ENCODE data around the gene CBX4.

Gene CBX4

DNA sequence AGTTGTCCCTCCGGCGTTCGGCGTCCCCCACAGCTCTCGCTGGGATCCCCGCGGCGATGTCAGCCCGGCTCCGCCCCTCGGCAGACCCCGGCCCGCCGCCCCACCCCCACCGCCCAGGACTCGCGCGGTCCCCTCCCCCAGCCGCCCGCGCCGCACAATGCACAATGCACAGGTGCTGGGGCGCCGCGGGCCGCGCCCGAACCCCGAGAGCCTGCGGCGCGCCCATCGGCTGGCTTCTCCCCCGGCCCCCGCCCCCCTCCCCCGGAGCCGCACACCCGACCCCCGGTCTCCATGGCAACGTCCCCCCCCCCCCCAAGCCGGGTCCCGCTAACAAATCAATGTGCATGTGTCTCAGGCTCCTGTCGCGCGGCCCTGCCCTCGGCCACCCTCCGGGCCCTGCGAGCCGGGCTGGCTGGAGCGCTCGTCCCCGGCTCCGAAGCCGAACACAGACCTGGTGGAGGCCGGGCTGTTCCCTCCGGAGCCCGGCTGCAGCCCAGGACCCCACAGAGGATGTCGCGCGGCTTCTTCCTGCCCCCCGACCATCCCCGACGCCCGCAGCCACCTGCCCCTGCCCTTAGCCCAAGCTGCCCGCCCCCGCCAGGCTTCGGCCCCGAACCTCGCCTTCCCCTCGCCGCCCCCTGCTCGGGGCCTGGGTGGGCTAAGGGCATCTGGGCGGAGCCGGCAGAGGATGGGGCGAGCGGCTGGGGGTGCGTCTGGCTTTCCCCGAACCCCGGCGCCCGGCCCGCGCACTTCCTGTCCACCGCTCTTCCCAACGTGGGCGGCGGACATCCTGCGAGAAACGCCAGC is 41.5 kb downstream of the CBX4 start:
- DNase-seq: no peak

DNA sequence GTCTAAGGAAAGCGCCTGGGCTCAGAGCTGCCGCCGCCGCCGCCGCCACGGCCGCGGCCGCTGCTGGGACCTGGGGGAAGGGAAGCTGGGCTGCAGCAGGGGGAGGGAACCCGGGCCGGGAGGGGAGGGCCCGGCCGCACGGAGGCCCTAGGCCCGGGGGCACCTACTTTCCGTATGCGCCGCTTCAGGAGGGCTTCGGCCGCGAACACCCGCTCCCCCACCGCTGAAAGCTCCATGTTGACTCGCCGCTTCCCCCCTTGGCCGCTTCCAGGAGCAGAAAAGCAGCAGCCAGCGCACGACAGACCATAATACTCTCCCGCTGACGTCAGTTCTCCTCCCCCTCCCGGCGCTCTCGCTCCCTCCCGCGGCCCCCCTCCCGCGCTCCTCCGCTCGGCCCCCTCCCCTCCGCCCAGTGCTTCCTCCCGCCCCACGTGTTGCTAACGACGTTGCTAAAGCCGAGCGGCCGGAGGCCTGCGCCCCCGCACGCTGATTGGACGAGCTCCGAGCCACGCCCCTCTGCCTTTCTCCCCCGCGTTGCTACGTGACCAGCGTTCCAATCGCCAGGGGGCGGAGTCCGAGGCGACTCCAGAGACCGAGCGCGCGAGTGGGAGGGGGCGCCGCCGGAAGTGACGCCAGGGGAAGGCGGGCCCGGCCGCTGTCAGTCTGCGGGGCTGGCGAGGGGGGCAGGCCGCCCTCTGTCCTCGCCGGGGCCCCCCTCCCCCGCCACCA is 42.3 kb downstream of the CBX4 start, which contains the start of gene CBX8:
Gene CBX8 (minus strand): TSS at position 315 of the 729 bp plus-strand sequence. CDS start 79 bp downstream, at position 236.
- DNase-seq: peak; percentile 99

DNA sequence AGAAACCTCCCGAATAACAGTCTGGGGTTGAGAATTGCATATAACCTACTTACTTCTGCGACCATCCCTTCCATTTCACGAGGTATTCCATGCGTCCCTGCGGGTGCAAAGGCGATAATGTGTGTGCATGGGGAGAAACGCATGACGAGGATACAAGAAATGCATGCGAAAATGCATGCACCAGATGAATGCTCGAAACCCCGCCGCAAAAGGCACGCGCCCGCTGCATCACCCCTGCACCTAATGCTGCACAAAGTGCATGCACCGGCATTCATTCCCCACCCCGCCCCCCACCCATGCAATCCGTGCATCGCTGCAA is 42.8 kb downstream of the CBX4 start:
- DNase-seq: no peak

DNA sequence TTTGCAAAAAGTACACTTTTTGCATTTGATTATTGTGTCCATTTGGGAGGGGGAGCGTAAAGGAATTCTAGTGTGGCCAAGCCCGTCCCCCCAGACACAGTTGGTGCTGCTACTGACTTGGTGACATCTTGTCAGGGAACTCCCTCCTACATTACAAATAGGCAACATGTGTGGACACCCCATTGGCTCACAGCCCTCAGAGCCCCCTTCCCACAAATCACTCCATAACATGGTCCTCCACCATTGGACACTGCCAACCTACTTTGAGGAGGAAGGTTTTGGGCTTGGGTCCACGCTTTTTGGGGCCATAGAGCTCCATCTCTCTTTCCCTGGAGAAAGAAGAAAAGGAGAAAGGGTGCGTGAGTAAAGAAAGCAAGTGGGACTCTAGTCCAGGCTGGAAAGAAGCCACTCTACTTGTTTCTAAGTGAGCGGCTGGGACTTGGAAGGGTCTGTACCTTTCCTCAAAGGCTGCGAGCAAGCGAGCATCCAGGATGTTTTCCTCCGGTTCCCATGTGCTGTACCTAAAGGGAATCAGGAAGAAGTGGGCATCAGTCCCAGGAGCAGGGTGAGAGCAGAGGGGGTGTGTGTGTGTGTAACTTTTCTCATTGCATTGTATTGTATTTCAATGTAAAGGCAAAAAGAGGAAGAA is 43.3 kb downstream of the CBX4 start:
- DNase-seq: no peak

DNA sequence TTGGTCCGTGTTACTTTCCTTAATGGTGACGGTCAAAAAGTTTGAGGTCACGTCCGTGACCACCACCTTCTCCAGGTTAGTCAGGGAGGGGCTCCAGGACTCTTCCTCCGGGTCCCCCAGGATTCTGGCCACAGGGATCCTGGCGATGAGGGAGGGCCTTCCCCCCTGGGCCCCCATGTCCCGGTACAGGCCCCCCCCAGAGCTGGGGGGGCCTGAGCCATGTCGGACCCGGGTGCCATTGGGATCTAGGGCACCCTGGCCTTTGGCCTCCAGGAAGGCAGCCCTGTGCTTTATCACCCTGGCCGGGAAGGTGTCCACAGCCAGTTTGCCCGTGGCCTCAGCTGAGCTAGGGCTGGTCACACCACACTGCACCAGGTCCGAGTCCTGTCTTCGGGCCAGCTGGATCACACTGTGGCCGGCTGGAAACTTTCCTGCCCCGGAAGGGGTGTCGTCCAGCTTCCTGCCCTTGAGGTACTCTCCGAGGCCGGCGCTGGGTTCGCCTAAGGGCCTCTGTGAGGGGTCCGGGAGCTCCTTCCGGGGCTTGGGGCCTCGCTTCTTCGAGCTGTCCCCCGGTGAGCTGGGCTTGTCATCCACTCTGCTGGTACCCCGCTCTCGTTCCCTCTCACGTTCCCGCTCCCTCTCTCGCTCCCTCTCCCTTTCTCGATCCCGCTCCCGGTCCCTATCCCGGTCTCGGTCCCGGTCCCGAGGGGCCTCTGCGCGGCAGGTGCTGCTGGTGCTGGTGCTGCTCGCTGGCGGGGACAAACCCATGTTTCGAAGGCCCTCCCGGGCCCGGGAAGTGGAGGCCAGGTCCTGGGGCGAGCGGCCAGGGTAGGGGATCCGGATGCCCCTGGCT is 44.4 kb downstream of the CBX4 start:
- DNase-seq: no peak

DNA sequence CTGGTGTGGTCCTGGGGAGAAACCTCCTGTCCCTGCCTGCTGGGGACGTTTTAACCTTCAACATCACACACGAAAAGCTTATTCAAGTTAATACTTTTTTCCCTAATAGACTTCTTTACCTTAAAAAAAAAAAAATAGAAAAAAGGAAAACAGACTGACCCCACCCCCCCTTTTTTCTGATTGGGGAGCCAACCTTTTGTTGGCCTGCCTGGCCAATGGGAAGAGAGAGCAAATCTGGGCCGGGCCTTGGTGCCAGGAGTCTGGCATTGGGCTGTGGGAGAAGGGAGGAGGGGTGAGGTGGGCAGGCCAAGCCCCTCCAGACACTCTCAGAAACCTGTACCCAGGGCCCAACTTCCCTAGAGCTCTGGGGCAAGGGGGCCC is 45.3 kb downstream of the CBX4 start:
- DNase-seq: peak; percentile 28

DNA sequence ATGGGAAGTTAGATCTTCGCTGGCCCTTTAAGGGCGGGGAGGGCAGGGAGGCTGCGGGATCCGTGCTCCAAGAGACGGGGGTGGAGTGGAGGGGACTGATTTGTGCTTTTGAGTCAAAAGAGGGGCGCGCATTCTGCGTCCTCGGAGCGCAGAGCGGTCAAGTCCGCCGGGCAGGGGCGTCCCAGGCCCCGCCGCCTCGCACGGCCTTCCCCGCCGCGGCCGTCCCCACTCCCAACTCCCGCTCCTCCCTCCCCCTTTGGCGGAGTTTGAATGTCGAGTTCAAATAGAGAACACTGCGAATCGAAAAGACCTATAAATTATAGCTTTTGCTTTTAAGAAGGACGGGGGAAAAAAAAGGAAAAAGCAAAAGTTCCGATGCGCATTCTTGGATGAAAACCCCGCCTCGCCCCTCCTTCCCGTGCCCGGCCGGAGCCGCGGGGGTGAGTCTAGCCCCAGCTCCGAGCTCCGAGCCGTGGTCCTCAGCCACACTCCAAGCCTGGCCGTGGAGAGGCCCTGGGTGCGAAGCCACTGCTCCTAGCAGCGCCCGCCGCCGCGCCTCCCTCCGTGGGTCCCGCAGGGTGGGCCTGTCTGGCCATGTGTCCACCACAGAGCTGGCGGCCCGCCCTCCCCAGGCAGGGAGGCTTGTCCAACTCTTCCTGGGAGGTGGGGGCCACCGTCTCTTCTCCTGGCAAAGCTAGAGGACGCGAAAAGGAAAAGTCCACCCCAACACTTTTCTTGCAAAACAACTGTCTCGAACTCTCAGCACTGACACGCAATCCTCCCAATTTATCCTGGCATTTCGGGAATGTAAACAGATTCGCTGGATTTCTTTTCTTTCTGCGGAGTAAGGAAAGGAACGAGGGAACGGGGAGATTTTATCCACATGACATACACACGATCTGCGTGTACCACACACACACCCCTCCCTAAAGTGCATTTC is 46.0 kb downstream of the CBX4 start:
- DNase-seq: peak; percentile 68

DNA sequence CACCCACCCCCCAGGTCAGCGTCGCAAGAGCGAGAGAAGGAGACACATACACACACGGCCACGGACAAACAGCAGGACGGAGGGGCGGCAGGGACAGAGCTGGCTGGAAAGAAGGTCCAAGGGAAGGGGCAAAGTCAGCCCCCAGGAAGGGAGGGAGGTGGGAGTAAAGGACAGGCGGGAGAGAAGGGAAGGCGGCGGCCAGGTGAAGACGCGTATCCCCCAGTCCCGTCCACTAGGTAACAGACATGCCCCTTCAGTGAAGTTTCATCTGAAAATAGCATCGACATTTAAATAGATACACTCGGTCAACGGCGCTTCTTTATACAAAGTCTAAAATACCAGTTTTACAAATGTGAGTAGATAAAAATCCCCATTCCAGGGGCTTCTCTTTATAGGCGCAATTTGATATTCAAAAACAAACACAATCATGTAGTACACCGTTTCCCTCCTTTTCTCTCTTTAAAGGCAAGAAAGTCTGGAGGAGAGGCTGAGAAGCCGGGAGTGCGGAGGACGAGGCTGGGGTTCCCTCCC is 46.8 kb downstream of the CBX4 start:
- DNase-seq: no peak

DNA sequence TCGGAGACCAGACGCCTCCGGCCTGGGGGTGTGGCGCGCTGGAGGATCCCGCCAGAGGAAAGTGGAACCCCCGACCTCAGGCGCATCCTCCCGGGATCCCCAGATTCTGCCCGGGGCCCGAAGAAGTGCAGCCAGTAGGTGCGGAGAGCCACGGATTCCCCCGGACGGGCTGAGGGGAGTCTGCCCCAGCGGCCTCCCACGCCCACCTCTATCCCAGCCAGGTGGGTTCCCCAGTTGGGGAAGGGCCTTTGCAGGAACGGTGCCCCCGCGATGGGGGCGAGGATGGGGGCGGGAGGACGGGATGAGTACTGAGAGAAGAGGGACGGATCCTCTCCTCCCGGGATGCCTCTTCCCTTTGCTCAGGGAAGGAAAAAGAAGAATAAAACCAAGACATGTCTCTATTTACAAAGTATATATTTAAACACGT is 47.5 kb downstream of the CBX4 start:
- no peak for DNase-seq

DNA sequence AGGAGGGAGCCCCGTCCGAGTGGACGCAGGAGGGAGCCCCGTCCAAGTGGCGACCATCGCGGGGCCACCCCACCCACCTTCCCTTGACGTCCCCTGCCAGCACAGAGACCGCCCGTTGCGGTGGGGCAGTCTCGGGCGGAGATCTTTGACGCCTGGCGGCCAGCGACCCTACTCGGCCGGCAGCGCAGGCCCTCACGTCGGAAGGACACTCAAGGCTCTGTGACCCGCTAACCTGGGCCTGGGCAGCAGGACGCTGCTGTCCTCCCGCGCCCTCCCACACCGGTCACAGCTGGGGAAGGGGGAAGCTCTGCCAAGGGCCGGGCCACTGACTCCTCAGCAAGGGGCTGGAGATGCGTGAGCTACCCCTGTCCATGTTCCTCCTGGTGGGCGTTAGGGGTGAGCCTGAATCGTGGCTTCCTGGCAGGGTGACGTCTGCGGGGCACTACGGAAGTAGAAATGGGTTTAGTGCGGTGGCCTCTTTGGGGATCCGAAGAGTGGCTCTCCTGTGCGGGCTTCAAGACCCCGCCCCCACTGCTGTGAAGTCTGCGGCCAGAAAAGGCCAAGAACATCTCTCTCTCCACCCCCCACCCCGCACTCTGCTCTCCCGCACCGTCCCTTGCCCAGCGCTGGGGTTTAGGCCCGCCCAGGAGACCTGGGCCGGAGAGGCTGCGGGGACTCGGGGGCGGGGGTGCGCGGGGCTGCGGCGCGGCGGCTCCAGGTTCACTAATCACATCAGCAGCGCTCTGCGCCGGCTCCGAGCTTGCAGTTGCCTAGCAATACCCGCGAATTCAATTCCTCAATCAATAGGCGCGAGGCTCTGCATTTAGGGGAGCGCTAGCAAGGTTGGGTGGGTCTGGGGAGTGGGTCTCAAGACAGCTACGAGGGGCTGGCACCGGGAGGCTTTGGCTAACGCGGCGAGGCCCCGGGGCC is 48.2 kb downstream of the CBX4 start:
- no peak for DNase-seq

DNA sequence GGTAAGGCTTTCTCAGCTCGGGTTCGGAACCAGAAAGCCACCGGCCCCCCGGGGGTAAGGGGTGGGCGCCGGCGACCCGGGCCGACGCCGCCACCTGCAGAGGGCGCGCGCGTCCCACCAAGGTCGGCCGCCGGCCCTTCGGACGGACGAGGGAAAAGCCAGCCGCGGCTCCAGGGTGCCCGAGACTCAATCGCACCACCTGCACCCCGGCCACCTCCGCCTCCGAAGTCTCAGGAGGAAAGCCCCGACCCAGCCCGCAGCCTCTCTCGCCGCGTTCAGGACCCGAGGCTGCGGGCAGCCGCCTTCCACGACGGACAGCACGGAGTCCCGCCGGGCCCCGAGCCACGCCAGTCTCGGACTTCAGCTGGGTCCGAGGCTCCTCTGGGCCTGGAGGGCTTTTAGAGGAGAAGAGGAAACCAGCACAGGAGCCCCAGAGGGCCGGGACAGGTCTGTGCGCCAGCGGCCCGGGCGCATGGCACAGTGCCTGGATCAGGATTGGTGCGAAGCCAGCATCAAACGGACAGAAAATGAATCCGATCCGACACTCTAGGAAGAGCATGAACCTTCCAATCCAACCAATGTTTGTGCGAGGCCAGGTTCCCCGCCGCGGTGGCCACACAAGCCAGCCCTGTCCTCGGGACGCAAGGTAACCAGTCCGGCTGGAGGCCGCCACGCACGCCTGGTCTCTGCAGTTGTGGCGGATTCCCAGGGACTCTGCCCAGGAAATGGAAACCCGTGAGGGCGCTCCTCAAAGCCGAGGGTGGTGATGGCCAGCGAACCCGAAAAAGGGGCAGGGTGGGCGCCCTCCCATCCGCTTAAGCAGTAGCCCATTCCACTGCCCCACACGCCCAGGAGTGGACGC is 49.1 kb downstream of the CBX4 start:
- DNase-seq: no peak

DNA sequence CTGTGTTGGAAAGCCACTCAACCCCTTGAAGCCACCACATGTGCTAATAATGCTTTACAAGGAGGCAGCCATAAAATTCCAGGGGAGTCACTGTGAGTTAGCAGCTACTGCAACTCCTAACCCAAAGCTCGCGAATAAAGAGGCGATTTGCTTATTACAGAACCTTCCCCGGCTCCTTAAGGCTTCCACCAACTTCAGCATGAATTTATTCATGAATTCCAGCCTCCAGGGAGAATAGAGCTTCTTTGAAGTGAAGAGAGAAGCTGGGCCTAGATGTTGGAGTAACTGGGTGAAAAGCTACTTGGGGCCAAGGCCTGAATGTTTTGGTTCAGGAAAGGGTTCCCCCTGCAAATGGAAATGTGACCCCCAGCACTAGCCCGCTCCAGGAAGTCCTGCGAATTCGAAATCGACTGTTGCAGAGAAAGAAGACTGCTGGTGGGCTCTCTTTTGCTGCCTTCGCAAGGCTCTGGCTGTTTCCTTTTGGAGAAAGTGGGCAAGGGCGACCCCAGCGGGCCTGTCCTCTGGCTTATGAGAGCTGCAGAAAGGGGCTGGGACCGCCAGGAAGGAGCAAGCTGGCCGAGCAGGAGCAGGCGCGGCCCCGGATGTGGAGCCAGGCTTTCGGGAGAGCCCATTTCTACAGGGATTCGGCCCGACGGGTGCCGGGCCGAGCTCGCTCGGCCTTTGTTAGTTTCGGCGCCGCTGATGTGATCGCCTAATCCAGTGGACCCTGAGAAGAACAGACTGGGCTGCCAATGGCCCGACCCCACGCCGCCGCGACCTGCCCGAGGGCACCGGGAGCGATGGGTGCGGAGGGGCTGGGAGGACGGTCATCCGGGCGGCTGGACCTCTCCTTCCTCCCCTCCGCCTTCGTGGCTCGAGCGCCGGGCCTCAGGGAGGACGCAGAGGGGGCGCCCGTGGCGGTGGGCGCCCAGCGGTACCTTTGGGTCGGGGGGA is 50.0 kb downstream of the CBX4 start:
- DNase-seq: no peak

DNA sequence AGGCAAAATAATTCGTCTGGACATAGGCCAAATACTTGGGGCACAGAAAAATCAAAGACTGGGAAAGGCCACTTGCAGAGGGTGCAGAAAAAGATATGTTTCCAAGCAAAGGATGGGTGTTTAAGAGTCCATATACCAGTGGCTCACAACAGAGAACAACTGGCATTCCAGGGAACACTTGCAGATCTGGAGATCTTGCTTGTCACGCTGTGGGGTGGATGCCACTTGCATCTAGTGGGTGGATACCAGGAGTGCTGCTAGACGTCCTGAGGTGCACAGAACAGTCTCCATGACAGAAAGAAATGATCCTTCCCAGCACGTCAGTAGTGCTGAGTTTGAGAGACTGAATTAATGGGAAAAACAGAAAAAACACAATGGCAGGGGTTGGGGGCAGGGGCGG is 50.8 kb downstream of the CBX4 start:
- DNase-seq: no peak

DNA sequence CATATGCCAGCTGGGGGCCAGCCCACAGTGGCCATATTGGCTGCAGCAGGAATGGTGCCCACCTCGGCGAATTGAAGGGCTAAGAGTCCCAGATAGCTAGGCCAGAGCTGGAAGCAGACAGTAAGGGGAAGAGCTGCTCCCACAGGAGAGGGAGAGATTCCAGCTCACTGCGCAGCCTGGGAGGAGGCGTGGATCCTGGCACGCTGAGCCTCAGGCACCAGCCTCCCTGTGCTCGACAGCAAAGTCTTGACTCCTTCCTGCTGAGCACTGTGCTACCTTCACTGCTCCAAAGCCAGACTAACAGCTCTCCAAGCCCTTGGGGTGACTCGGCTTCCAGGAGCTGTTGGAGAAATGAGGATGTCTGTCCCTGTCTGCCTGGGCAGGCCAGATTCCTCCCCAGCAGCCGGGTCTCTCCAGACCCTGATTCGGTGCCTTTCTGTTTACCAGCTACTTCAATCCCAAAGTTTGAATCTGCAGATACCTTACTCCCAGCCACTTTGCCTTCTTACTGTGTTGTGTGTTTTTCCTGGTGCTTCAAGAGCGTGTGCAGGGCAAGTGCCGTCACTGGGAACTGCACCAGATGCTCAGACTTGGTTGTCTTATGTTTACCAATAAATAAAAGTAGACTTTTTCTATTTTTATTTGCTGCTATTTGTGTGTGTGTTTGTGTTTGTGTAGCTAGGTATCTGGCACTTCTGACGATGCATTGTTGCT is 52.2 kb downstream of the CBX4 start:
- no peak for DNase-seq

DNA sequence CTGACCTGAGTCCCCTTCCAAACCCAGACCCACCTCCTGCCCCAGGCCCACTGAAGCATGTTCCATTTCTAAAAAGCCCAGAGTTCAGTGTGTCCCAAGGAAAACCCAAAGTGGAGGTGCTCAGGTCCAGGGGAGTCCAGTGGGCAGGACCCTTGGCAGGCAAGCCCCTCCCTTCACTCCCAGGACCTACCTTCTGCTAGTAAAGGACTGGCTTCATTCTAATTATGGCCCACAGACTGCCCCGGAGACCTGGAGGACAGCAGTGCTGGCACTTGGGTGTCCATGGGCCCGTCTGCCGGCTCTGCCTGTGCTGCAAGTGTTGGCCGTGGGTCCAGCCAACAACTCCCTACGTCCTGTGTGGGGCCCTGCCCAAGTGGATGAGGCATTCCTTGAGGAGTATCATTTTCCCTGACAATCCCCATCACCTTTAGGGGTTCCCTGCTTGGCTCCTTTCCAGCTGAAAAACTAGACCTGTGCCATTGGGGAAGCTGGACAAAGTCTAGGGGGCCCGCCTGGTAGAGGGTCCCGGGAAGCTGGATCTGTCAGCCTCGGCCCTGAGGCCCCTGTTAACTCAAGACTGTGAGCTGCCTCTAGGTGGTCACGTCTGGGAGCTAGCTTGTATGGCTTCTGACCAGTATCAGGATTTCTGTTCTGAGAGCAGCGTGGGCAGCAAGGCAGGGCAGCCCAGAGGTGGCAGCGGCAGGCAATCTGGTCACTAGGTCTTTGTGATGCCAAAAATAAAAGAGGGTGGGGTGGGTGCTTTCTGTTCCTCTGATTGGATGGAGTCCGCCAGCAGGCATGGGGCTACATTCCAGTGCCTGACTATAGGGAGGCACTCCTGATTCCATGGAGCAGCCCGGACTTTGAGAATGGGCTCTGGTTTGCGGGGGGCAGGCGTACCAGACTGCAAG is 53.1 kb downstream of the CBX4 start:
- DNase-seq: no peak
